HG03565 (cell line): ENCODE measurements around the gene GRK4.
"Not testable (repeated sequence)": the region's sequence is repeated elsewhere in the genome, so short reads cannot be mapped to it uniquely, and the experiment has no call there.

Experiments used
- ATAC-seq: cut with Tn5 transposase; IDR thresholded peaks from one replicate; pipeline ENCODE4 v1.9.1; 2021; ENCODE audit warnings: mild to moderate bottlenecking, moderate library complexity; ENCODE audit not compliant: unreplicated experiment

The GRK4 gene

GRCh38 chr4:2941138-2942036 lies 22.0 kb upstream of the GRK4 start:
- no peak for ATAC-seq

- no peak for ATAC-seq
Observed at GRCh38 chr4:2942037-2942531, 21.3 kb upstream of the GRK4 start.

- ATAC-seq, result no peak
Observed at GRCh38 chr4:2942532-2943363, 20.6 kb upstream of the GRK4 start.

- ATAC-seq, result no peak
Observed at GRCh38 chr4:2943364-2944090, 19.8 kb upstream of the GRK4 start.

- no peak for ATAC-seq
Observed at GRCh38 chr4:2944091-2944482, 19.3 kb upstream of the GRK4 start.

GRCh38 chr4:2944586-2945526 lies 18.5 kb upstream of the GRK4 start:
- no peak for ATAC-seq

GRCh38 chr4:2945619-2946604 lies 17.5 kb upstream of the GRK4 start:
- ATAC-seq, result not testable (repeated sequence)

GRCh38 chr4:2946812-2947600 lies 16.4 kb upstream of the GRK4 start:
- no peak for ATAC-seq

GRCh38 chr4:2947926-2948325 lies 15.4 kb upstream of the GRK4 start:
- ATAC-seq, result no peak

GRCh38 chr4:2948895-2949781 lies 14.2 kb upstream of the GRK4 start:
- no peak for ATAC-seq

GRCh38 chr4:2949782-2950125 lies 13.6 kb upstream of the GRK4 start:
- ATAC-seq, result no peak

- ATAC-seq, result no peak
Observed at GRCh38 chr4:2950221-2950989, 13.0 kb upstream of the GRK4 start.

GRCh38 chr4:2953496-2953895 lies 9.9 kb upstream of the GRK4 start:
- no peak for ATAC-seq

- ATAC-seq, result no peak
Observed at GRCh38 chr4:2954358-2955185, 8.8 kb upstream of the GRK4 start.
